Stimulated activated CD4-positive, alpha-beta T cell treated with anti-CD3 and anti-CD28 coated beads, TNF-alpha, amount 100 ng/mL, for 24 hours (primary cell): Measurements from ENCODE around the gene LONP1.

ENCODE experiments used
- DNase-seq, 3 experiments: peaks; one replicate each; pipeline ENCODE4 v3.0.0-alpha.2; 2020; ENCODE audit warnings: low read depth in 3 of 3

The LONP1 gene

DNA sequence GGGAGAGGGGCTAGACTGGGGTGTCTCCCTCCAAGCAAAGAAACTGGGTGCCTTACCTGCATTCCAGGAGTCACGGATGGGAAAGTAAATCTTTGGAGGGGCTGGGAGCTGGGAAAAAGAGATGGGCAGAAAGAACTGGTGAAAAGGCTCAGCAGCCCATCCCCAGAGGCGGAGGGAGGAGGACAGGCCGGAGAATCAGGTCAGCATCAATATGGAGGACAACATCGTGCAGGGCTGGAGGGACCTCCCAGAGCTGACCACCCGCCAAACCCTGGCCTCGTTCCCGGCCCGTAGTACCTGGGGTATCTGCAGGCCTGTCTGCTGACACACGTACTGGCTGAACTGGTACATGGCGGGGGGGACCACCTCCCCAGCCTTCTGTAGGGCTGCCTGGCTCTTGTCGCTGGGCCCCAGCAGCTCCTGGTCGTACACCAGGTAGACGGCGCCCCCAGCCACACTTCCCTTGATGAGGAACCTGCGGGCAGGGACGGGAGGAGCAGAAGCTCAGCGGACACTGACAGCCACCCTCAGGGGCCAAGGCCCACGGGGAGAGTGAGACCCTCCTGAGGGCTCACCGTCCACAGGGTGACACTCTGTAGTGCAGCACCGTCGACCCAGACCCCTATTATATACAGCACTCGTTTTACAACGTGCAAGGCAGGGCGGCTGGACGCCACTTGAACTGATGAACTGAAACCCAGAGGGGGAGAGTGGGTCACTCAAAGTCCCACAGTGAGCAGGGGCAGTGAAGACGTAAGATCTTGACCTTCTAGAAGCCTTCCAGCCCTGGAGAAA lies 40.5 kb downstream of the LONP1 start:
- no peak for DNase-seq

DNA sequence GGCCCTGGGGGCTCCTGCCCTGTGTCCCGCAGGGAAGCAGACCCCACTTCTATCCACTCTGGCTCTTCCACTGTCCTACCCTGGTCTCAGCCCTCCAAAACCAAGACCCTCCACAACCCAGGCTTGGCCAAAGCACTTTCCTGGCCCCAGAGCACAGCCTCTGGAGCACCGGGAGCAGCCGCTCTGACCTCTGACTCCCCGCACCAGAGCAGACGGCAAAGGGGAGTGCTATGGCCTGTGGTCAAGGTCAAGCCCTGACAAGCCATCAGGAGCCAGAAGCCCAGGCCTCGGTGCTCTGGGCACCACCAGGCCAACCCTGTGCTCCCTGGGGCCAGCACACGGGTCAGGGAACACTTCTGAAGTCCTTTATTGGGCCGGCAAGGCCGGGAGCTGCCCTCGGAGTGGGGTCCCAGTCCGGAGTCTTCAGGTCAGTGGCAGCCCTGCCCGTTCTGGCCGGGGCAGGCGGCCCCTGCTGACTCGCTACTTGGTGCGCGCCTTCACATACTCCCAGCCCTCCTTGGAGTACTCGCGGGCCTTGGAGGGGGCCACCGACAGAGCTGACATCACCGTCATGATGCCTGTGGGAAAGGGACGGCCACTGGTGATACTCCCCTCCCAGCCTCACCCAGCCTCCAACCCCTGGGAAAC lies 41.8 kb downstream of the LONP1 start:
- no peak for DNase-seq

DNA sequence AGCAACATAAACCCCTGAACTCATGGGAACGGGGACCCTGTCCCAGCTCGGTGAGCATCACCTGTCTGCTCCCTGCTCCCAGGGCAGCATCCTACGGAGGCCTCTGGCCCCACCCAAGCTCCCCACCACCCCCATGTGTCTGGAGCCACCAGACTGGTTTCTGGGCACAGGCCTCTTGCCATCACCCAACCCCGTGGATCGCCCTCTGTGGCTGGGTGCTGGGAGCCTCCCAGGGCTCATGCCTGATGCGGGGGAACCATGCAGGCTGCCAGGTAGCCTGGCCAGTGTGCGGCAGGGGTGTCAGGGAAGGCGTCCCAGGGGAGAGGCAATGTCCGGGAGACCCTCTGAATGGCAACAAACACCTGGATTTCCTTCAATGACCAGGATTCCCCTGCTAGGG lies 42.4 kb downstream of the LONP1 start:
- DNase-seq, result no peak

DNA sequence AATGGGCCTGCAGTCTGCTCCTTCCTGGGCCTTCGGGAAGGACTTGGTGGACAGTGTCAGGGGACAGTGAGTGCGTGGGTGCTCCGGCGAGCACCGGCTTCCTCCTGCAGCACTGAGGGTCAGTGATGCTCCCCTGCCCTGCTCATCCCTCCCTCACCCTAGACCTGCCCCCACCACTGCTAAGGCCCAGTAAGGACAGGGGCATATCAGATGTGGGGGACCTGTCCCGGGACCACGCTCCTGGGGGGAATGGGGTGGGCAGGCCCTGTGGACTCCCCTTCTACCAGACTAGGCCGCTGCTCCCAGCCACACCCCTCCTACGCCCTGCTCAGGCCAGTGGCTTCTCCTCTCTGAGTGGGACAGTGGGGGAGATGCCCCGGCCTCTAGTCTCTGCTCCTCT lies 42.8 kb downstream of the LONP1 start:
- no peak for DNase-seq

DNA sequence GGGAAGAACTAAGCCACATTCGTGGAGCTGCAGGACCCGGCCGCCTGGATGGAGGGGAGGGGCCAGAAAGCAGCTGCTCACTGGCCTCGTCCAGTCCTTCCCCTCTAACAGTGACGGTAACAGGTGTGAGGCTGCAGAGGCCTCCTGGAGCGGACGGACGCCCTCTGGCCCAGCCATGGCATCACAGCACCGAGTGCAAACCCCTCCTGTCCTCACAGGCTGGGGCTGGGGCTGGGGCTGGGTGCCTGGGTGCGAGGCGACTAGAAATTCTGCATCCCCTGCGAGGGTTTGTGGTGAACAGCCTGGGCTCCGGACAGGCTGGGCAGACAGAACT lies 43.2 kb downstream of the LONP1 start:
- no peak for DNase-seq

DNA sequence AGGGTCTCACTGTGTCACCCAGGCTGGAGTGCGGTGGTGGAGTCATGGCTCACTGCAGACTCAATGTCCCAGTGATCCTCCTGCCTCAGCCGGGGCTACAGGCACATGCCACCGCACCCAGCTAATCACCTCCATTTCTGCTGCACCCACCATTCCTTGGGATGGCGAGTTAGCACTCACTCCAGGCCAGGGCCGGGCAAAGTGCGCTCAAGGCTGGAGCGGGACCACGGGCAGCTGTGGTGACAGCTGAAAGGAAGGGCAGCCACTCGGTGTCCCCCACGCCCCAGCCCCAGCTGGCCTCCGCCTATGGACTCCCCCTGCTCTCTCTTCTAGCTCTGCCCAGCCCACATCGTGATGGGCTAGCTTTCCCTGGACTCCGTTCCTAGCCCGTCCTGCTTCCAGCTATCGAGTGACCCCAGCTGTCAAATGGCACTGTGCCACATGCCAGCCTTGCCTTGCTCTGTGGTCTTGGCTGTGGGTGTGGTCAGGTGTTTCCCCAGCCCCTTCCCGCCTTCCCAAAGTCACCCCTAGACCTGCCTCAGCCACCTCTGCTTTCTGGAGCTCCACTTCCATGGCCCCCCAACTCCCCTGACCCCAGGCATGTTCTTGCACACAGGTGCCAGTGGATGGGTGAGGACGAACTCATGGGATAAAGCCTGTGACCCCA lies 43.7 kb downstream of the LONP1 start:
- DNase-seq, result no peak

DNA sequence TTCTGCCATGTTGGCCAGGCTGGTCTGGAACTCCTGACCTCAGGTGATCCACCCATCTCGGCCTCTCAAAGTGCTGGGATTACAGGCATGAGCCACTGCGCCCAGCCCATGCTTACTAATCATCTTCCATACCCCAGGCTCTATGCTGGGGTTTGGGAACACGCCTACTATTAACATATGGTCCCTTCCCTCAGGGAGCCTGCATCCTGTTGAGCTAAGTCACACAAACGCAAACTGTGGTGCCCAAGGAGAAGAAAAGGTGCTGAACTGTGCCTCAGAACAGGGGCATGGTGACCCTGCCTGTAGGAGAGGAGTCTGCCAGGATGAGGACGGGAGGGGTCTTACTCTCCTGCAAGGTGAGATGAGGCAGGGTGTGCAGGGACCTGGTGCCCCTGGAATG lies 45.2 kb downstream of the LONP1 start:
- no peak for DNase-seq

DNA sequence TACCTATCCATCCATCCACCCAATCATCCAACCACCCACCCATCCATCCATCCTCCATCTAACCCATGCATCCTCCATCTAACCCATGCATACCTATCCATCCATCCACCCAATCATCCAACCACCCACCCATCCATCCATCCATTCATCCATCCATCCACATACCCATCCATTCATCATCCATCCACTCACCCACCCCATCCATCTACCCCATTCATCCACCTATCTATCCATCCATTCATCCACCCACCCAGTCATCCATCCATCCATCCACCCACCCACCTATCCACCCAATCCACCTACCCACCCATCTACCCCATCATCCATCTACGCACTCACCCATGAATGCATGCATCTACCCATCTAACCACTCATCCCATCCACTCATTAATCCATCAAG lies 46.2 kb downstream of the LONP1 start:
- no peak for DNase-seq

DNA sequence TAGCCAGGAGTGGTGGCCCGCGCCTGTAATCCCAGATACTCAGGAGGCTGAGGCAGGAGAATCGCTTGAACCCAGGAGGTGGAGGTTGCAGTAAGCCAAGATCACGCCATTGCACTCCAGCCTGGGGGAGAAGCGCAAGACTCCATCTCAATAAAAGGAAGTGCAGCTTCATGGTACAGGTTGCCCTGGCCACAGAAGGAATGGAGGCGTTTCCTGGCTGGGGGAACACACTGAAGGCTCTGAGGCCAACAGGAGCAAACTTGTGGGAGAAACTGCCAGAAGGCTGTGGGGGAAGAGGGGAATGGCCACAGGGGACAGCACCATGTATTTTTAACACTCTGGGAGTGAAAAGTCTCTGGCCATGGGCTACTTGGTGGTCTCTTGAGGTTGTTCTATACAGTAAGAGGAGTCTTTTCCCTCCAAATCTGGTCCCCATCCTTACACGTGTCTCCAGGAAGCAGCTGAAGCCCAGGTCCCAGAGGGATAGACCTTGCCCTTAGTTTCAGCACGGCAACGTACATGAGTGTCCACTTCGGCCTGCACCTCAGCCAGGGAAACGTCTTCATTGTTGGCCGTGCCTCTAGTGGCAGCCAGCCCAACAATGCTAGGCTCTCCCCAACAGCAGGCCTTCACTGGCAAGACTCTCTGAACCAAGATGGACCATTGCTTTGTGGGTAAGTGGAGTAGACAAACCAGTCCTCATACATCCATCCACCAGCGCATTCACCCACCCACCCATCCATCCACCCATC lies 47.1 kb downstream of the LONP1 start:
- no peak for DNase-seq

DNA sequence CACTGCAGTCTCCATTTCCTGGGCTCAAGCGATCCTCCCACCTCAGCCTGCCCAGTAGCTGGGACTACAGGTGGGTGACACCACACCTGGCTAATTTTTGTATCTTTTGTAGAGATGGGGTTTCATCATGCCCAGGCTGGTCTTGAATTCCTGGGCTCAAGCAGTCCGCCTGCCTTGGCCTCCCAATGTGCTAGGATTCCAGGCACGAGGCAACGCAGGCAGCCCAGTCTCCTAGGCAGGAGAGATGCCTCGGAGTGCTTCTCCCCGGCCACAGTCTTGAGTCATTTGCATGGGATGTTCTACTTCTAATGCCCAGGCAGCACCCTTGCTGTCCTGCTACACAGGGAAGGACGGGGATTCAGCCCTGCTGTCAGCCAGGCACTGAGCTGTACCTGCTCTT lies 48.3 kb downstream of the LONP1 start:
- no peak for DNase-seq

DNA sequence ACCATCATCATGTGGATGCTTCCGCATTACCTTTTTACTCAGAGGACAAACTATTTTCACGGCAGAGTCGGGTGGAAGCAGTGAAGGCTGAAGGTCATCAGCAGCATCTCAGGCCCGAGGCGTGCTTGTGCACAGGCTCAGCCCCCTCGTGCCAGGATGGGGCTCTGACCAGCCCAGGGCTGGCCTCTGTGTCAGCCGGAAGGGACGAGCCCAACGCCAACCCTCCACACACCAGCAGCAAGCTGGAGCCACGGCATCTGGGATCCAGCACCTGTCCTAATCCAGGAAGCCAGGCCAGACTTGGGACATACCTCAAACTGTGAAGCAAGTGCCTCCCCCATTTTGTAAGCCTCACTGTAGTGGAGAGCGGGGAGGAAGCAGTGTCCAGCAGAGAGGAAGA lies 50.7 kb downstream of the LONP1 start:
- no peak for DNase-seq

DNA sequence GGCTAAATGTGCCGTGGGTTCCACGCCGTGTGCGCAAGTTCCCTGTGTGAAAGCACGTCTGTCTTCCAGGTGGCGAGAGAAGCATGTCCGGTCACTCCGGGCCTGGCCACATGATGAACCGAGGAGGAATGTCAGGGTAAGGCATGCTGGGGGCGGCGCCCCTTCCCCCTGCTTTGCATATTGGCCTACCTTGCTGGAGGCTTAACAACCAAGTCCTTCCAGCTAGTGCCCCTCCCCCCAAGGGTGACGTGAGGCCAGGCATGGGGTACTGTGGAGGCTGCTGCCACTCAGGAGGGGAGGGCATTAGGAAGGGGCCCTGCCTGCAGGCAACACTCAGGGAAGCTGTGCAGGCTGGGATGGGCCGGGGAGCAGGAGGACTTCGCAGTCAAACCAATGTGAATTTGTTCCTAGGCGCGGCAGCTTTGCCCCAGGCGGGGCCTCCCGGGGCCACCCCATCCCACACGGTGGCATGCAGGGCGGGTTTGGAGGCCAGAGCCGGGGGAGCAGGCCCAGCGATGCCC lies 52.1 kb downstream of the LONP1 start:
- no peak for DNase-seq

DNA sequence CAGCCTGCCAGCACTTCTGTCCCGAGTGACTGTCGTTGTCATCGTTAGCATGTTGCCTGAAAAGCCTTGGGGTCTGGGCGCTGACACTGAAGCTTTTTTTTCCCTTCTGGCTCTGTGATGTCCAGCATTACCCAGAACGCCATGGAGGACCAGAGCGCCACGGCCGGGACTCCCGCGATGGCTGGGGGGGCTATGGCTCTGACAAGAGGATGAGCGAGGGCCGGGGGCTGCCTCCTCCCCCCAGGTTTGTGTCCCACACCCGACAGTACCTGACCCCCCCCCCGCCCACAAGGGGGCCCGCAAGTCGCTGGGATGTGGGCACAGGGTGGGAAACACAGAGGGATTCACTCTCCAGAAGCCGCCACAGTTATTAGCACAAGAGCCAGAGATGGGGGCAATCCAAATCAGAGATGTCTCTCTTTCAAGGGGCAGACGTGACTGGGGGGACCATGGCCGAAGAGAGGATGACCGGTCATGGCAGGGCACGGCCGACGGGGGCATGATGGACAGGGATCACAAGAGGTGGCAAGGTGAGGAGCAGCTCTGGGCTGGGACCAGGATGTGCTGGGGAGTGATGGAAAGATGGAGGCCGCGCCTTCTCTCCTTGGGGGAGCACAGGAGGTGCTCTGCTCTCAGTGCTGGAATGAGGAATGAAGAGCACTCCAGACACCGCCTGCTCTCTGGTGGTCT lies 52.9 kb downstream of the LONP1 start:
- DNase-seq, result no peak

DNA sequence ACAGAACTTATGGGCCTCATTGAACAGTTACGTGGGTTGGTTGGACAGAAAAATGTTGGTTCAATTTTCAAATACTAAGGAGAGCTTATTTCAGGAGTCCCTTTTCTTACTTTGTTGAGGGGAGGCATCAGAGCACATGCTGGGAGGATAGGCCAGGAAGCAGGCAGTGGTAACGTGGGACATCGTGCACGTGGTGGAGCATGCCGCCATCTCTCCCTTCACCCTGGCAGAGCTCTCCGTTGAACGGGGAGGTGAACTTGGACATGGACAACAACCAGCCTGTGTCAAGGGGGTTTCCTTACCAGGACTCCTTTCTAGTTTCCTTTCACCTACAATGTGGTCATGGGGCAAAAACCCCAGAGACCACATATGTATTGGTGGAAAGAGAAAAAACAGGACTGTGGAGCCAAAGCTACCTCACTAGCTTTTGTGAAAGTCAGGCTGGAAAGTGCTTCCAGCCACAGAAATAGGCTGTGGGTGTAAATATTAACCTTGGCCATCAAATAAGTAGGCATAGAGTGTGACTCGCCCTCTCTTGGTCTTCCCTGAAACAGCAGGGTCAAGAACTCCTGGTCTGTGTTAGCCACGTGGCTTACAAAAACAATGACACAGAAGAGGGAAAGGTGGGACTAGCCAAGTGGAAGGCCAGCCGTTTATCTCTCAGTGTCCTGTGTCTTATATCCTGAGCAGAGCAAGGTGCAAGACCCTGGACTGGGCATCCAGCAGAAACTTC lies 54.0 kb downstream of the LONP1 start:
- DNase-seq, result no peak

DNA sequence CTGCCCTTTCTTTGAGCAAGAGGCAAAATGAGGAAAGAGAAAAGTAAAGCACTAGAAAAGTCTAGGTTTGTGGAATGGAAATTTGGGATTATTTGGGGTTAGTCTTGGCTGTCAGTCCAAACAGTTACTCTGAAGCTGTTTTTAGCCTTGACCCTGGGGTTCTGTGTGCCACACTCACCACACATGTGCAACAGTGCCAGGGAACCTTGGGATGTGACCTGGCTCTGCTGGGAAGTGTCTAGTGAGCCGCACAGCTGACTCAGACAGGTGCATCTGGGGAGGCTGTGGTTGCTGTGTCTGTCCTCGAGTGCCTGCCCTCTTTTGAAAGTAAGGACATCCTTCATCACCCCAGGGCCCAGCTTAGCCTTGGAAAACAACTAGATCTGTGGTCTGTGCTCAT lies 55.4 kb downstream of the LONP1 start:
- no peak for DNase-seq

DNA sequence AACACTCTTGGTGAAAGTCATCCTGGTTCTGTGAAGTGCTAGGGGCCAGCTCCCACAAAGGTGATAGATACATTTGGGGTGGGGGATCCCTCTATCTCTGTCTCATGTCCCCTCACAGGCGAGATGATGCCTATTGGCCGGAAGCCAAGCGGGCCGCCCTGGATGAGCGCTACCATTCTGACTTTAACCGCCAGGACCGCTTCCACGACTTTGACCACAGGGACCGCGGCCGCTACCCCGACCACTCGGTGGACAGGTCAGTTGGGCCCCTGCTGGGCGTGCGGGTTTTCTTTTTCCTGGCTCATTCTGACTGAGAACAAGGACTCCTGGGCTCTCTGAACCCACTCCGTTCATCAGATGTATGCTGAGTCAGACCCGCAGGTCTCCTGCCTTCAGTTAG lies 56.0 kb downstream of the LONP1 start:
- DNase-seq, result no peak

DNA sequence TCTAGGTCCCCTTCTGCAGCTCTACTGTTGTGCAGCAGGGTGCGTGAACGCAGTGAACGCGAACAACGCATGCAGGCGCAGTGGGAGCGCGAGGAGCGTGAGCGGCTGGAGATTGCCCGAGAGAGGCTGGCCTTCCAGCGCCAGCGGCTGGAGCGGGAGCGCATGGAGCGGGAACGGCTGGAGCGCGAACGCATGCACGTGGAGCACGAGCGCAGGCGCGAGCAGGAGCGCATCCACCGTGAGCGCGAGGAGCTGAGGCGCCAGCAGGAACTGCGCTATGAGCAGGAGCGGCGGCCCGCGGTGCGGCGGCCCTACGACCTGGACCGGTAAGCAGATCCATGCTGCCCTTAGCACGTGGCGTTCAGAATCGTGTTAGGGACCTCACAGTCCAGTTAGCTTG lies 58.5 kb downstream of the LONP1 start:
- DNase-seq, result no peak

DNA sequence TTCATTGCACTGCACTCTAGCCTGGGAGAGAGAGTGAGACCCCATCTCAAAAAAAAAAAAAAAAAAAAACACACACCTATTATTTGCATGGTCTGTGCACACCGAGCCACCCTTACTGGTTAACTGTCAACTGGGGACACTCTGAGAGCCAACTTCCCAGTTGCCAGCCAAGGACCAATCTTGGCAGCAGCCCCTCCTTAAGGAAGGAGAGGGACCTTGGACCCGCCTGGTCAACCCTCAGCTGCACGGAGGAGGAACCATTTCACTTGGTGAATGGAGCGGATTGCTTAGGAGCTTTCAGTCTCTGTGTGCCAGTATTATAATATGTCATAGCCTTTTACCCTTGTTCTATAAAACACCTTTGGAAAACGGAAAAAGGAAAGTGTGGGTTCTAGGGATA lies 64.5 kb downstream of the LONP1 start:
- DNase-seq, result no peak

DNA sequence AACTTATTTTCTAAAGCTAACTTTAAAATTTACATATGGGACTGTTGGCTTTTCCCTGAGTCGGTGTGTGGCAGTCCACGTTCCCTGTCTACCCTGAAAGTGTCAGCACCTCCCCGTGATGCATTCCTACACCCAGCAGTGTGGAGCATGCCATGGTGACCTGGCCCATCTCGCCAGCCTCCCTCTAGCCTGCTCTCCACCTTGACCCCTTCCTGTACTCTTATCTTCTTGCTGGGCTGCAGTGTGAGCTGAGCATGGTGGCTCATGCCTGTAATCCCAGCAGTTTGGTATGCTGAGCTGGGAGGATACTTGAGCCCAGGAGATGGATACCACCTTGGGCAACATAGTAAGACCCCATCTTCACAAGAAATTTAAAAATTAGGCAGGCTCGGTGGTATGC lies 65.0 kb downstream of the LONP1 start:
- DNase-seq, result no peak

DNA sequence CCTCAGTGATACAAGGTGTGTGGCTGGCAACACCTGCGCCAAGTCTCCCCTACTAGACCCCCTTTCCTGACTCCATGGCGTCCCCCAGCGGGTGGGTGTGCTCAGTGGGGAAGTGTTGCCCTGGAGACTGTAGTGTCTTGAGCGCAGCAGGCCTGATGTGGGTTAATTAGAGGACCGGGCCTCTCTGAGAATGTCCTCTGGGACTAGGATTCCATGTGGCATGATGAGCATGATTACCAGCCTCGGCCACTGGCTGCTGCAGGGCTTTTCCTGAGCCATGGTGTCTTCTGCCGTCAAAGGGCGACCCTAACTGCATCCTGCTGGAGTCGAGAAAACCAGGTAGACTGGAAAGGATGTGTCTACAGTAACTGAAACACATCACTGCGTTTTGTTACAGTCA lies 67.7 kb downstream of the LONP1 start:
- no peak for DNase-seq

DNA sequence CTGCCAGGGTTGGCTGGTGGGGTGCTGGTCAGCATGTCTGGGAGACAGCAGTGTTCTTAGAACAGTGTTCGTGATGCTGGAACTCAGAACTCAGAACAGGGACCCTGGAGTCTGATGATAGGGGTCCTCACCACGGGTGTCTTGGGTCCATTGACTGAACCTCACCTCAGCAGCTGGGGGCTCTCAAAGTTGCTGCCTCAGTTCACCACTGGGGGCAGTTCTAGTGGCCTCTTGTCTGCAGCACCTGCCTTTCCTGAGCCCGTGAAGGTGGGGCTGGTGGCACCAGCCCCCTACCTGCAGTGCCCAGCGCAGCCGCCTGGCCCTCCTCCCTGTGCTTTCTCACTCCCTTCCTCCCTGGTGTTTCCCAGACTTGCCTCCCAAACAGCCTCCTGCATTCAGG lies 68.6 kb downstream of the LONP1 start:
- no peak for DNase-seq
